Measurements from ENCODE around the gene CERT1. TPM values are rescaled to one million over a fixed set of nuclear protein-coding genes. Genes with fewer than 3 reads are reported as not detected.

Gene CERT1
- total RNA-seq, 1 donor from 2014 or later = 45.4 TPM

- Mint-ChIP-seq H3K36me3 (ENCODE audit: unreplicated experiment) (no peaks in the 10 kb centered on the region), H3K4me3 (ENCODE audit: unreplicated experiment) (peak overlapping the region; percentile 42), H3K27me3 (ENCODE audit: unreplicated experiment) (peaks cover 12% of the 10 kb centered on the region), H3K27ac (ENCODE audit: unreplicated experiment) (peak overlapping the region; percentile 83), H3K9me3 (ENCODE audit: unreplicated experiment) (peaks cover 20% of the 10 kb centered on the region), H3K4me1 (ENCODE audit: low read depth, unreplicated experiment) (peaks cover 33% of the 10 kb centered on the region)
- DNase-seq = no peak
- no peak for TF ChIP-seq CTCF (IDR thresholded peaks at IDR 0.05; ENCODE audit: partially characterized antibody, unreplicated experiment)
Measured at GRCh38 chr5:75363726-75364495, 147.5 kb downstream of the CERT1 start.

GRCh38 chr5:75363111-75363510 is 148.3 kb downstream of the CERT1 start:
- H3K27me3 Mint-ChIP-seq (ENCODE audit: unreplicated experiment) = peaks cover 12% of the 10 kb centered on the region
- H3K4me3 Mint-ChIP-seq (ENCODE audit: unreplicated experiment) = peak overlapping the region; percentile 42
- peak; percentile 27 for DNase-seq
- H3K9me3 Mint-ChIP-seq (ENCODE audit: unreplicated experiment) = peaks cover 20% of the 10 kb centered on the region
- peaks cover 33% of the 10 kb centered on the region for H3K4me1 Mint-ChIP-seq (ENCODE audit: low read depth, unreplicated experiment)
- H3K36me3 Mint-ChIP-seq (ENCODE audit: unreplicated experiment) = no peaks in the 10 kb centered on the region
- no peak for TF ChIP-seq CTCF (IDR thresholded peaks at IDR 0.05; ENCODE audit: partially characterized antibody, unreplicated experiment)
- peak overlapping the region; percentile 83 for H3K27ac Mint-ChIP-seq (ENCODE audit: unreplicated experiment)

GRCh38 chr5:75362474-75362975 is 148.9 kb downstream of the CERT1 start:
- no peak for TF ChIP-seq CTCF (IDR thresholded peaks at IDR 0.05; ENCODE audit: partially characterized antibody, unreplicated experiment)
- DNase-seq = no peak
- Mint-ChIP-seq H3K27me3 (ENCODE audit: unreplicated experiment) (peaks cover 12% of the 10 kb centered on the region), H3K4me3 (ENCODE audit: unreplicated experiment) (peak overlapping the region; percentile 19), H3K9me3 (ENCODE audit: unreplicated experiment) (peaks cover 22% of the 10 kb centered on the region), H3K36me3 (ENCODE audit: unreplicated experiment) (no peaks in the 10 kb centered on the region), H3K4me1 (ENCODE audit: low read depth, unreplicated experiment) (peaks cover 33% of the 10 kb centered on the region), H3K27ac (ENCODE audit: unreplicated experiment) (peak overlapping the region; percentile 83)

GRCh38 chr5:75361310-75361709 is 150.1 kb downstream of the CERT1 start:
- no peak for TF ChIP-seq CTCF (IDR thresholded peaks at IDR 0.05; ENCODE audit: partially characterized antibody, unreplicated experiment)
- peaks cover 20% of the 10 kb centered on the region for H3K9me3 Mint-ChIP-seq (ENCODE audit: unreplicated experiment)
- no peaks in the 10 kb centered on the region for H3K36me3 Mint-ChIP-seq (ENCODE audit: unreplicated experiment)
- H3K4me1 Mint-ChIP-seq (ENCODE audit: low read depth, unreplicated experiment) = peaks cover 33% of the 10 kb centered on the region
- no peak overlapping the region for H3K4me3 Mint-ChIP-seq (ENCODE audit: unreplicated experiment)
- H3K27ac Mint-ChIP-seq (ENCODE audit: unreplicated experiment) = no peak overlapping the region
- no peak for DNase-seq
- peaks cover 11% of the 10 kb centered on the region for H3K27me3 Mint-ChIP-seq (ENCODE audit: unreplicated experiment)

GRCh38 chr5:75358117-75358516 is 153.3 kb downstream of the CERT1 start:
- Mint-ChIP-seq H3K9me3 (ENCODE audit: unreplicated experiment) (peaks cover 5% of the 10 kb centered on the region), H3K36me3 (ENCODE audit: unreplicated experiment) (no peaks in the 10 kb centered on the region), H3K4me3 (ENCODE audit: unreplicated experiment) (no peak overlapping the region), H3K27me3 (ENCODE audit: unreplicated experiment) (peaks cover 5% of the 10 kb centered on the region), H3K4me1 (ENCODE audit: low read depth, unreplicated experiment) (peaks cover 13% of the 10 kb centered on the region), H3K27ac (ENCODE audit: unreplicated experiment) (no peak overlapping the region)
- no peak for DNase-seq
- no peak for TF ChIP-seq CTCF (IDR thresholded peaks at IDR 0.05; ENCODE audit: partially characterized antibody, unreplicated experiment)

Measured in glutamatergic neuron (in vitro differentiated cells).